ENCODE results near the gene DDC.
A peak's percentile ranks its signal among the peaks of the same experiment; 100 is the strongest.
"Not testable (repeated sequence)": the region's sequence is repeated elsewhere in the genome, so short reads cannot be mapped to it uniquely, and the experiment has no call there.

Gene DDC

GRCh38 chr7:50591480-50592438 is 26.6 kb upstream of the DDC start:
- H4K20me1 ChIP-seq: no peaks in the 10 kb centered on the region
- H3K36me3 ChIP-seq: peaks cover 51 to 67% (median 60%) of the 10 kb centered on the region in 11 experiments
- peaks cover 0 to 17% (median 5%) of the 10 kb centered on the region in 10 experiments; a peak in 11 of 20 replicates for H3K4me1 ChIP-seq
- TF ChIP-seq Cebpa-rat (IDR thresholded peaks at IDR 0.05): no peak
- H3K27me3 ChIP-seq: no peaks in the 10 kb centered on the region
- H3K4me3 ChIP-seq: no peak overlapping the region
- H3K9me3 ChIP-seq (replicated peaks in 1 of 11): peaks cover 0 to 4% (median 0%) of the 10 kb centered on the region in 11 experiments; a peak in 4 of 22 replicates
- peak overlapping the region in 4 of 11 experiments; percentile 39 to 46 (median 44); a peak in 8 of 22 replicates for H3K4me2 ChIP-seq
- H3K9ac ChIP-seq: no peak overlapping the region
- no peak overlapping the region for H3K27ac ChIP-seq

- Histone ChIP-seq H3K36me3 (peaks cover 44 to 61% (median 55%) of the 10 kb centered on the region in 11 experiments), H3K27ac (no peak overlapping the region), H3K9ac (no peak overlapping the region), H4K20me1 (no peaks in the 10 kb centered on the region), H3K4me2 (peak overlapping the region in 4 of 11 experiments; percentile 39 to 46 (median 44); a peak in 6 of 22 replicates), H3K9me3 (replicated peaks in 1 of 11) (peaks cover 0 to 9% (median 0%) of the 10 kb centered on the region in 11 experiments; a peak in 4 of 22 replicates), H3K4me3 (no peak overlapping the region), H3K4me1 (peaks cover 0 to 17% (median 5%) of the 10 kb centered on the region in 10 experiments; a peak in 11 of 20 replicates), H3K27me3 (no peaks in the 10 kb centered on the region)
- TF ChIP-seq Cebpa-rat (IDR thresholded peaks at IDR 0.05): no peak
Measured at GRCh38 chr7:50591098-50591479, 25.9 kb upstream of the DDC start.

GRCh38 chr7:50590535-50590934 is 25.3 kb upstream of the DDC start:
- Histone ChIP-seq H3K4me1 (peaks cover 0 to 17% (median 5%) of the 10 kb centered on the region in 10 experiments; a peak in 11 of 20 replicates), H4K20me1 (no peaks in the 10 kb centered on the region), H3K36me3 (peaks cover 41 to 55% (median 50%) of the 10 kb centered on the region in 11 experiments), H3K27me3 (no peaks in the 10 kb centered on the region), H3K9ac (no peak overlapping the region), H3K9me3 (replicated peaks in 1 of 11) (peaks cover 0 to 10% (median 4%) of the 10 kb centered on the region in 11 experiments; a peak in 8 of 22 replicates), H3K4me2 (no peak overlapping the region), H3K27ac (no peak overlapping the region), H3K4me3 (no peak overlapping the region)
- no peak for TF ChIP-seq Cebpa-rat (IDR thresholded peaks at IDR 0.05)

GRCh38 chr7:50589364-50589763 is 24.2 kb upstream of the DDC start:
- no peak for TF ChIP-seq Cebpa-rat (IDR thresholded peaks at IDR 0.05)
- H3K4me3 ChIP-seq: no peak overlapping the region
- H3K4me1 ChIP-seq: peaks cover 0 to 17% (median 5%) of the 10 kb centered on the region in 10 experiments; a peak in 11 of 20 replicates
- no peaks in the 10 kb centered on the region for H4K20me1 ChIP-seq
- no peak overlapping the region for H3K9ac ChIP-seq
- H3K9me3 ChIP-seq (replicated peaks in 1 of 11): peaks cover 9 to 21% (median 16%) of the 10 kb centered on the region in 11 experiments
- H3K4me2 ChIP-seq: no peak overlapping the region
- no peaks in the 10 kb centered on the region for H3K27me3 ChIP-seq
- H3K36me3 ChIP-seq: peaks cover 29 to 43% (median 39%) of the 10 kb centered on the region in 11 experiments
- no peak overlapping the region for H3K27ac ChIP-seq

GRCh38 chr7:50588937-50589336 is 23.7 kb upstream of the DDC start:
- Histone ChIP-seq H3K4me3 (no peak overlapping the region), H3K4me2 (no peak overlapping the region), H3K9me3 (replicated peaks in 1 of 11) (peaks cover 13 to 26% (median 20%) of the 10 kb centered on the region in 11 experiments), H3K36me3 (peaks cover 25 to 39% (median 35%) of the 10 kb centered on the region in 11 experiments), H3K9ac (no peak overlapping the region), H3K4me1 (peaks cover 0 to 17% (median 5%) of the 10 kb centered on the region in 10 experiments; a peak in 11 of 20 replicates), H4K20me1 (no peaks in the 10 kb centered on the region), H3K27ac (no peak overlapping the region), H3K27me3 (no peaks in the 10 kb centered on the region)
- no peak for TF ChIP-seq Cebpa-rat (IDR thresholded peaks at IDR 0.05)

- Histone ChIP-seq H3K36me3 (peaks cover 13 to 27% (median 23%) of the 10 kb centered on the region in 11 experiments), H3K4me2 (no peak overlapping the region), H4K20me1 (no peaks in the 10 kb centered on the region), H3K4me1 (peaks cover 0 to 17% (median 5%) of the 10 kb centered on the region in 10 experiments; a peak in 11 of 20 replicates), H3K4me3 (no peak overlapping the region), H3K27ac (no peak overlapping the region), H3K9me3 (replicated peaks in 1 of 11) (peaks cover 25 to 38% (median 32%) of the 10 kb centered on the region in 11 experiments), H3K9ac (no peak overlapping the region), H3K27me3 (no peaks in the 10 kb centered on the region)
- no peak for TF ChIP-seq Cebpa-rat (IDR thresholded peaks at IDR 0.05)
Measured at GRCh38 chr7:50587737-50588136, 22.5 kb upstream of the DDC start.

GRCh38 chr7:50584793-50585408 is 19.7 kb upstream of the DDC start:
- Histone ChIP-seq H3K9ac (no peak overlapping the region), H3K36me3 (no peaks in the 10 kb centered on the region; a peak in 1 of 22 replicates), H3K4me2 (no peak overlapping the region), H3K4me3 (no peak overlapping the region), H3K27me3 (no peaks in the 10 kb centered on the region), H3K9me3 (replicated peaks in 1 of 11) (peaks cover 32 to 48% (median 41%) of the 10 kb centered on the region in 11 experiments), H3K27ac (no peak overlapping the region), H3K4me1 (no peaks in the 10 kb centered on the region), H4K20me1 (no peaks in the 10 kb centered on the region)
- TF ChIP-seq Cebpa-rat (IDR thresholded peaks at IDR 0.05): no peak

GRCh38 chr7:50584386-50584785 is 19.2 kb upstream of the DDC start:
- Histone ChIP-seq H3K27ac (no peak overlapping the region), H3K36me3 (no peaks in the 10 kb centered on the region; a peak in 1 of 22 replicates), H3K4me2 (no peak overlapping the region), H3K4me3 (no peak overlapping the region), H4K20me1 (no peaks in the 10 kb centered on the region), H3K4me1 (no peaks in the 10 kb centered on the region), H3K9me3 (replicated peaks in 1 of 11) (peaks cover 32 to 48% (median 41%) of the 10 kb centered on the region in 11 experiments), H3K9ac (no peak overlapping the region), H3K27me3 (no peaks in the 10 kb centered on the region)
- no peak for TF ChIP-seq Cebpa-rat (IDR thresholded peaks at IDR 0.05)

GRCh38 chr7:50583295-50583694 is 18.1 kb upstream of the DDC start:
- not testable (repeated sequence) for H4K20me1 ChIP-seq, H3K4me2 ChIP-seq

GRCh38 chr7:50582271-50582670 is 17.1 kb upstream of the DDC start:
- H3K27me3 ChIP-seq, H3K4me1 ChIP-seq, H3K4me3 ChIP-seq, H3K9ac ChIP-seq, H3K27ac ChIP-seq, H3K4me2 ChIP-seq, H4K20me1 ChIP-seq, H3K36me3 ChIP-seq: not testable (repeated sequence)
- peaks cover 32 to 52% (median 44%) of the 10 kb centered on the region in 11 experiments for H3K9me3 ChIP-seq (replicated peaks in 1 of 11)

More at GRCh38 chr7:50583295-50583694, 18.1 kb upstream of the DDC start:
- not testable (repeated sequence) for H3K36me3 ChIP-seq, H3K4me1 ChIP-seq, H3K9ac ChIP-seq, H3K27ac ChIP-seq, H3K27me3 ChIP-seq, H3K4me3 ChIP-seq
- H3K9me3 ChIP-seq (replicated peaks in 1 of 11): peaks cover 32 to 48% (median 41%) of the 10 kb centered on the region in 11 experiments

GRCh38 chr7:50580666-50581065 is 15.5 kb upstream of the DDC start:
- H3K4me1 ChIP-seq: not testable (repeated sequence)

More at GRCh38 chr7:50580666-50581065, 15.5 kb upstream of the DDC start:
- not testable (repeated sequence) for H3K27ac ChIP-seq, H3K4me3 ChIP-seq, H4K20me1 ChIP-seq, H3K27me3 ChIP-seq, H3K9ac ChIP-seq, H3K36me3 ChIP-seq, H3K4me2 ChIP-seq
- peaks cover 37 to 52% (median 46%) of the 10 kb centered on the region in 11 experiments for H3K9me3 ChIP-seq (replicated peaks in 1 of 11)
